Peyer's patch (tissue), 4 donors: ENCODE measurements around the gene ACTR1A. TPM values are rescaled to one million over a fixed set of nuclear protein-coding genes. Genes with fewer than 3 reads are reported as not detected.

Experiments used
- DNase-seq, 3 donors: peaks; one replicate each; pipeline ENCODE4 v3.0.0-alpha.2; 2017 to 2019
- H3K27ac ChIP-seq, 4 donors: fragments of 200-600 bp; sonication (generic); one replicate each; pipeline ENCODE4 v1.5.1; 2016 to 2019
- H3K27me3 ChIP-seq, 2 donors: fragments of 200-600 bp; sonication (generic); one replicate each; pipeline ENCODE4 v1.5.1; 2019
- H3K36me3 ChIP-seq, 3 donors: fragments of 200-600 bp; sonication (generic); one replicate each; pipeline ENCODE4 v1.5.1; 2016 to 2019
- H3K4me1 ChIP-seq, 4 donors: fragments of 200-600 bp; sonication (generic); one replicate each; pipeline ENCODE4 v1.5.1; 2016 to 2019
- H3K4me3 ChIP-seq, 4 donors: fragments of 200-600 bp; sonication (generic); 1 replicate in 3 of 4; 2 replicates in 1 of 4; pipeline ENCODE4 v1.5.1; 2016 to 2019; ENCODE audit warnings: mild to moderate bottlenecking in 1 of 4
- H3K9me3 ChIP-seq, 4 donors: fragments of 200-600 bp; sonication (generic); one replicate each; pipeline ENCODE4 v1.5.1; 2016 to 2019; ENCODE audit warnings: mild to moderate bottlenecking in 1 of 4
- POLR2A ChIP-seq, 2 donors: fragments of 450-650 bp; IDR thresholded peaks; one replicate each; pipeline ENCODE4 v1.5.1; 2017; ENCODE audit warnings: antibody characterized with exemption in 2 of 2, mild to moderate bottlenecking in 2 of 2, moderate library complexity in 2 of 2
- total RNA-seq, 4 donors: library from RNA; depleted of rRNA; stranded (reverse); fragments of >200 nt; gene quantifications; one replicate each; pipeline ENCODE4 v1.1.0, GENCODE V29; 2016
- TF ChIP-seq, protein P1 (sequence below), 6 experiments: fragments of 450-650 bp in 4 of 6; fragments of 200-600 bp in 2 of 6; sonication (generic) in 1 of 6; IDR thresholded peaks; one replicate each; pipeline ENCODE4 v1.5.1; 2017 to 2019; ENCODE audit warnings: antibody characterized with exemption in 6 of 6, mild to moderate bottlenecking in 3 of 6, moderate library complexity in 1 of 6

The ACTR1A gene
- total RNA-seq, 4 donors from 2014 or later: 41.3 to 79.7 (median 71.3) TPM

GRCh38 chr10:102463983-102464382 is 38.5 kb downstream of the ACTR1A start:
- no peaks in the 10 kb centered on the region for H3K27me3 ChIP-seq
- DNase-seq: no peak
- H3K4me1 ChIP-seq: peaks cover 0 to 16% (median 2%) of the 10 kb centered on the region in 4 donors
- H3K27ac ChIP-seq: no peak overlapping the region
- TF ChIP-seq, protein P1, sequence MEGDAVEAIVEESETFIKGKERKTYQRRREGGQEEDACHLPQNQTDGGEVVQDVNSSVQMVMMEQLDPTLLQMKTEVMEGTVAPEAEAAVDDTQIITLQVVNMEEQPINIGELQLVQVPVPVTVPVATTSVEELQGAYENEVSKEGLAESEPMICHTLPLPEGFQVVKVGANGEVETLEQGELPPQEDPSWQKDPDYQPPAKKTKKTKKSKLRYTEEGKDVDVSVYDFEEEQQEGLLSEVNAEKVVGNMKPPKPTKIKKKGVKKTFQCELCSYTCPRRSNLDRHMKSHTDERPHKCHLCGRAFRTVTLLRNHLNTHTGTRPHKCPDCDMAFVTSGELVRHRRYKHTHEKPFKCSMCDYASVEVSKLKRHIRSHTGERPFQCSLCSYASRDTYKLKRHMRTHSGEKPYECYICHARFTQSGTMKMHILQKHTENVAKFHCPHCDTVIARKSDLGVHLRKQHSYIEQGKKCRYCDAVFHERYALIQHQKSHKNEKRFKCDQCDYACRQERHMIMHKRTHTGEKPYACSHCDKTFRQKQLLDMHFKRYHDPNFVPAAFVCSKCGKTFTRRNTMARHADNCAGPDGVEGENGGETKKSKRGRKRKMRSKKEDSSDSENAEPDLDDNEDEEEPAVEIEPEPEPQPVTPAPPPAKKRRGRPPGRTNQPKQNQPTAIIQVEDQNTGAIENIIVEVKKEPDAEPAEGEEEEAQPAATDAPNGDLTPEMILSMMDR (IDR thresholded peaks at IDR 0.05): no peak
- no peak for TF ChIP-seq POLR2A (IDR thresholded peaks at IDR 0.05)
- H3K4me3 ChIP-seq: no peak overlapping the region
- no peaks in the 10 kb centered on the region for H3K36me3 ChIP-seq
- H3K9me3 ChIP-seq: no peaks in the 10 kb centered on the region

DNA sequence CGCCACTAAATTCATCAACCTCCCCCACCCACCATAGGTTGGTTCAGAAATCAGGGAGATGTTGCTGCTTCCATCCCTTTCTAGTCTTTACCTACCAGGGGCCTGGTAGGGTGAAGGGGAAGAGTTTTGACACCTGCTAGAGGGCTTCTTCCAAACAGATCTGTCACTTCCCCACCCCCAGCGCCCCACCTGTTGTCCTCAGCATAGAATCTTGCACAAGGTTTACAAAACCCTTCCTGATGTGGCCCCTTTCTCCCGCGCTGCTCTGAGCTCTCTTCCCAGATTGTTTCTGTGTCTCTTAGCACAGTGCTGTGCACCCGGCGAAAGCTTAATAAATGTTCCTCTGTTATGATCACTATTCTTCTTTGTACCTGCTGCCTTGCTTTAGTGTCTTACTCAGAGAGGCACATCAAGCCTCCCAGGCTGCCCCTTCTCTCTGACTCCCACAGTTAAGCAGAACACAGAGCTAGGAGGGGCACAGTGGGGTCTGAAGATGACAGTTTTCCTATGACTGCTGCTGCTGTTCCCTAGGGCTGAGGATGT is 39.9 kb downstream of the ACTR1A start:
- no peaks in the 10 kb centered on the region for H3K27me3 ChIP-seq
- H3K9me3 ChIP-seq: no peaks in the 10 kb centered on the region
- no peak for DNase-seq
- H3K4me1 ChIP-seq: peaks cover 0 to 16% (median 2%) of the 10 kb centered on the region in 4 donors
- H3K27ac ChIP-seq: peak overlapping the region in 1 of 4 donors; percentile 64
- H3K36me3 ChIP-seq: no peaks in the 10 kb centered on the region
- TF ChIP-seq, protein P1 (IDR thresholded peaks at IDR 0.05): no peak
- TF ChIP-seq POLR2A (IDR thresholded peaks at IDR 0.05): no peak
- H3K4me3 ChIP-seq: peak overlapping the region in 2 of 4 donors; percentile 24 to 37

DNA sequence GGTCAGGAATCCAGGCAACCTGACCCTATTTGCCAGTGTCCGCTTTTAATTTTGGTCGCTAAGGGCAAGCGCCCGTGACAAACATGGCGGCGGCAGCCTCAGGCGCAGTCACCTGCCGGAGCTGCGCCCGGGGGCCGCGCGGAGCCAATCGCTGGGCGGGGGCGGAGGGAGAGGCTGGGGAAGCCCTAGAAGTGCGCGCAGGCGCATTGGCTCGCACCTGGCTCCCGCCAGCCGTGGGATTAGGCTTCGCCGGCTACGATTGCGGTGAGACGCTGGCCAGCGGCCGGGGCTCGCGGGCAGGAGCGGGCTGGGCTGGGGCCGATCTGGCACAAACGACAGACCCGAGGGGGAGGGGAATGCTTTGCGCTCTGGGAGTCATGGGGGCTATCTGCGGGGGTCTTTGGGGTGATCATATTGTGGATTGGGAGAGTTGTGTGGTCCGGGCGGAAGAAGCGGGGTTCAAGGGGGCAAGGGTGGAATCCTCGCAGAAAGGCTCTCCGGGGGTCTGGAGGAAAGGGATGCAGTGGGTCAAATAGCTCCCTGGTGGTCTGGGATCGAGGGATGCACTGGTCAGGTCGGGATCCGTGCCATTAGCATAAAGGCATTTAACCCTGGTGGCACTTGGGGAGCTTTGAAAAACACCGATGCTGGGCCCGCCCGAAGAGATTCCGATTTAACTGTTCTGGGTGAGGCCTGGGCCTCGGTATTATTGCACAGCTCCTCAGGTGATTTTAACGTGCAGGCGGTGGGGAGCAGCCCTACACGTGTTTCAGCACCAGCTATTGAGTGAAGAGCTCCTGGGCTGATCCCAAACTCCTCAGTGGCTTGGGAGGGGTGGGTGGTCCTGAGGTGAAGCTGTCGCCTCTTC is 41.1 kb downstream of the ACTR1A start:
- H3K36me3 ChIP-seq: no peaks in the 10 kb centered on the region
- TF ChIP-seq, protein P1 (IDR thresholded peaks at IDR 0.05): no peak
- peak in 1 of 2 donors; percentile 63 for TF ChIP-seq POLR2A (IDR thresholded peaks at IDR 0.05)
- H3K27me3 ChIP-seq: no peaks in the 10 kb centered on the region
- H3K4me3 ChIP-seq: peak overlapping the region; percentile 51 to 62 (median 58)
- no peaks in the 10 kb centered on the region for H3K9me3 ChIP-seq
- peak; percentile 90 to 98 (median 96) for DNase-seq
- H3K4me1 ChIP-seq: peaks cover 0 to 16% (median 2%) of the 10 kb centered on the region in 4 donors
- H3K27ac ChIP-seq: peak overlapping the region in 3 of 4 donors; percentile 3 to 62 (median 56)

DNA sequence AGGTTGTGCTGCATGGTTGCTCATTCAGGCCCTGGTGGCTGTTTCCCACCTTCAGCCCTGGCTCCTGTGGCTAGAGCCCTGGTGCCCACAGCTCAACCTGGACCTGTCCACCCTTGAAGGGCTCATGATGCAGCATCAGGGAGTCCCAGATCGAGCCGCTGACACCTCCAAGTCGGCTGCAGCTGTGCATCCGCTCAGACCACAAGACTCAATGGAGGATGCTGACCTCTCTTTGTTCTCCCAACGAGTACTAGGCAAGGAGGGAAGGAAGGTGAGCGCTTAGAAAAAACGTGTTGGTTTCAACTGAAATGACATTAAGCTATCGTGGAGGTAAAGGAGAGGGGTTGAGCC is 41.7 kb downstream of the ACTR1A start:
- TF ChIP-seq, protein P1 (IDR thresholded peaks at IDR 0.05): no peak
- TF ChIP-seq POLR2A (IDR thresholded peaks at IDR 0.05): no peak
- no peaks in the 10 kb centered on the region for H3K9me3 ChIP-seq
- H3K27ac ChIP-seq: peak overlapping the region in 2 of 4 donors; percentile 56 to 62

DNA sequence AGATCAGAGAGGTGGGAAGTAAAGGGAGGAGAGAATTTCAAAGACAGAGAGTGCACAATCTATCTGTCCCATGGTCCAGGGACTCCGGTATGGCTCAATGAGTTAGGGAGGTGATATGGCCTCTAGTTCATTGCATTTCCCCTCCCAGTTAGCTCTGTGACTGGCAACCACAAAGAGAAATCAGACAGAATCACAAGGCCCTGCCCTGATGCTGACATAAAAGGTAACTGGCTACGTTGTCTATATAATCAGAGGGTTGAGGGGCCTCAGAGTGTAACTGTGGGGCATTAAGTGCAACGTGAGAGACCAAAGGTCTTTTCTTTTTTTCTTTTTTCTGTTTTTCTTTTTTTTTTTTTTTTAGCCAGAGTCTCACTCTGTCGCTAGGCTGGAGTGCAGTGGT is 43.9 kb downstream of the ACTR1A start:
- H3K27me3 ChIP-seq: no peaks in the 10 kb centered on the region
- H3K4me1 ChIP-seq: peaks cover 0 to 16% (median 2%) of the 10 kb centered on the region in 4 donors
- DNase-seq: no peak
- no peak overlapping the region for H3K4me3 ChIP-seq
- TF ChIP-seq, protein P1 (IDR thresholded peaks at IDR 0.05): no peak
- no peak for TF ChIP-seq POLR2A (IDR thresholded peaks at IDR 0.05)
- no peaks in the 10 kb centered on the region for H3K36me3 ChIP-seq
- H3K9me3 ChIP-seq: no peaks in the 10 kb centered on the region
- no peak overlapping the region for H3K27ac ChIP-seq

More for the DNA sequence above, 41.7 kb downstream of the ACTR1A start:
- no peaks in the 10 kb centered on the region for H3K36me3 ChIP-seq
- H3K27me3 ChIP-seq: no peaks in the 10 kb centered on the region
- H3K4me3 ChIP-seq: peak overlapping the region; percentile 51 to 62 (median 58)
- peaks cover 0 to 16% (median 2%) of the 10 kb centered on the region in 4 donors for H3K4me1 ChIP-seq
- no peak for DNase-seq
